LNCAP (cell line): ENCODE data around the gene ACVR1C.

Experiments used
- TF ChIP-seq, protein P1 (sequence below): fragments of 450-650 bp; IDR thresholded peaks from 2 replicates; pipeline ENCODE4 v1.5.1; 2017; ENCODE audit warnings: mild to moderate bottlenecking

The ACVR1C gene

DNA sequence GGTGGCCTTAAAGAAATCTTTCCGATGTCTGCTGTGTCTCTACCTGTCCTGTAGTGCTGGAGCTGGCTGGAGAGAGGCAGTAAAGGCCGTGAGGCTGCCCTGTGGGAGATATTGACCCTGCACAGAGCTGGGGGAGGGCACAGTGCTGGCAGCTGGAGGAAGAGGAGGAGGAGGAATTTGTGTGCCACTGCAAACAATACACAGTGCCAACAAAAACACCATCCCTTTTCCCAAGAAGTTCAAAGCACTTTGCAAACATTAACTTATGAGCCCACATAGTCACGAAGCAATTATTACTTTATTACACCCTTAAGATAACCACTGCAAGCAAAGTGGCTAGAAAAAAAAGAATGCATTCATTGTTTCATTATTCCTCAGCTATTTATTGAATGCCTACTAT lies 139.8 kb downstream of the ACVR1C start:
- TF ChIP-seq, protein P1, sequence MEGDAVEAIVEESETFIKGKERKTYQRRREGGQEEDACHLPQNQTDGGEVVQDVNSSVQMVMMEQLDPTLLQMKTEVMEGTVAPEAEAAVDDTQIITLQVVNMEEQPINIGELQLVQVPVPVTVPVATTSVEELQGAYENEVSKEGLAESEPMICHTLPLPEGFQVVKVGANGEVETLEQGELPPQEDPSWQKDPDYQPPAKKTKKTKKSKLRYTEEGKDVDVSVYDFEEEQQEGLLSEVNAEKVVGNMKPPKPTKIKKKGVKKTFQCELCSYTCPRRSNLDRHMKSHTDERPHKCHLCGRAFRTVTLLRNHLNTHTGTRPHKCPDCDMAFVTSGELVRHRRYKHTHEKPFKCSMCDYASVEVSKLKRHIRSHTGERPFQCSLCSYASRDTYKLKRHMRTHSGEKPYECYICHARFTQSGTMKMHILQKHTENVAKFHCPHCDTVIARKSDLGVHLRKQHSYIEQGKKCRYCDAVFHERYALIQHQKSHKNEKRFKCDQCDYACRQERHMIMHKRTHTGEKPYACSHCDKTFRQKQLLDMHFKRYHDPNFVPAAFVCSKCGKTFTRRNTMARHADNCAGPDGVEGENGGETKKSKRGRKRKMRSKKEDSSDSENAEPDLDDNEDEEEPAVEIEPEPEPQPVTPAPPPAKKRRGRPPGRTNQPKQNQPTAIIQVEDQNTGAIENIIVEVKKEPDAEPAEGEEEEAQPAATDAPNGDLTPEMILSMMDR, result no peak

DNA sequence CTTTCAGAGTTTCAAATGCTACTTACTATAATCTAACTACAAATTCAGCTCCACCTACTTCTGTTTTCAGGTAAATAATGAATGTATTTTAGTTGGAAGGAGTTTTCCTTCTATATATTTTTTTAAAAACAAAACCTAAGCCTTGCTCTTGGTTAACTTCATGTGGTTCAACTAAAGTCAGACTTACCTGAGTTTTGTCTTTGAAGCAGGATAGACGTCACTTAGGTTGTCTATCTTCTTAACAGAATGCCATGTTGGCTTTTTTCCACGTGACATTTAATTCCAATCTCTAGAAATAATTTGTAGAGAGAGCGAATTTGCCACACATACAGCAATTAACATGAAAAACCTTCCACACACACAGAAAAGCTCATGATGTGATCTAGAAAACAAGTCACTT lies 140.9 kb downstream of the ACVR1C start:
- TF ChIP-seq, protein P1, result no peak

DNA sequence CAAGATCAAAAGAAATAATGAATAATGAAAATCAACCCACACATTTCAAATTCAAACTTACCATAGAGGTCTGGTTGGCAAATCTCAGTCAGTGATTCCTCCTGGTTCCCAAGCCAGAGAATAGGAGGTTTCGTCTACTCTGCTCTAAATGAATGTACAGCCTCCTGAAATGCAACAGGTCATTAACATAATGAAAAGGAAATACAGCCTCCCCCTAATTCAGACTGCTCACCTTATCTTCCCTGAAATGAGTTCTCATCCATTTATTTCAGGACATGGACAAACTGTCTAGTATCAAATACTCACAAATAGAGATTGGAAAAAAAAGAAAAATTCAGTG lies 141.4 kb downstream of the ACVR1C start:
- TF ChIP-seq, protein P1, result no peak

DNA sequence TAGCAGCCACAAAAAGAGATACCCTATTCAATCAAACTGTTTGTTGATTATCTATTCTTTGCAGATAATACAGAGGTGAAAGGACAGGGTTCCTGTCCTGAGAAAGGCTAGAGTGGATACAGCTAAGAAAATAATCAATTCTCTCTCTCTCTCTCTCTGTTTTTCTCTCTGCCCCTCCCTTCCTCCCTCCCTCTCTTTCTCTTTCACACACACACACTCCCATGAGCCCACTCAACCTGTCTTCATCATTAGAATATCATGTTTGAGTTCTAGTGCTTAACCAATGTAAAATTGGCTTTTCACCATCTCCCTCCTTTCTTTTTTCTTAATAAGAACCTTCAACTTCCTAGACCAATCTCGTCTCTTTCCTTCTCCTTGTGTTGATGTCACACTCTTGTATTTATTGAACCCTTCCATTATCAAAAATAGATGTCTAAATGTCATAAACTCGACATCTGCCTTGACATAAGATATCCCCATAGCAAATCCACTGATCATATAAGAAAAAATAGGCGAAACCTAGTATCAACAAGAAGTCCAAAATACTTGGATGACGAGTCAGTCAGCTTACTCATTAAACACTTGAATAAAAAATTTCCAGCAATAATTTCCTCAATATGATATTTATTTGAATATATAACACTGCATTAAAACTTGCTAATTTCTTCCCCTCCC lies 141.9 kb downstream of the ACVR1C start:
- TF ChIP-seq, protein P1, result no peak

DNA sequence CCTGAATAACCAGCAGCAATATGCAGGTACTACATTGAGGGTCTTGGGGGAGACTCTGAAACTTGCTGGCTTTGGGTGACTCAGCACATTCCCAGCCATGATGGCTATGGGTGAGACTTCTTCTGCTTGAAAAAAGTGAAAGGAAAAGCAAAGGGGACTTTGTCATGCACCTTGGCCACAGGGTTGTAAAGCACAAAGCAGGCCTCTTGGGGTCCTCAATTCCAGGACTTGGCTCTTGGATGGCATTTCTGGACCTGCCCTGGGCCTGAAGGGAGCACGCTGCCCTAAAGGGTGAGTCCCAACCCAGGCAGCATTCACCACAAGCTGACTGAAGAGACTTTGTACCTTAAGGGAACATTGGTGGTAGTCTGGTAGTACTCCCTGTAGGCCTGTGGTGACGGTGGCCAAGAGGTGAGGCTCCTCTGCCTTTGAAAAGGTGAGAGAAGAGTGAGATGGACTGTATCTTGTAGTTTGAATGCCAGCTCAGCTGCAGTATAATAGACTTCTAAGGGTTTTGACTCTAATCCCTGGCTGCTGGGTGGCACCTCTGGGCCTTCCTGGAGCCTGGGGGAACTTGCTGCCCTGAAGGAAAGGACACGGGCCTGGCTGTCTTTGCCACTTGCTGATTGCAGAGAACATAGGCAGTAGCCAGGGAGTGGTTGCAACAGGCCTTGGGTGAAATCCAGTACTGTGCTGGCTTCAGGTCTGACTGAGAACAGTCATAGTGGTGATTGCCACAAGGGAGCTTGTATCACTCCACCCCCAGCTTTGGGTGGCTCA lies 148.3 kb downstream of the ACVR1C start:
- TF ChIP-seq, protein P1, result no peak

DNA sequence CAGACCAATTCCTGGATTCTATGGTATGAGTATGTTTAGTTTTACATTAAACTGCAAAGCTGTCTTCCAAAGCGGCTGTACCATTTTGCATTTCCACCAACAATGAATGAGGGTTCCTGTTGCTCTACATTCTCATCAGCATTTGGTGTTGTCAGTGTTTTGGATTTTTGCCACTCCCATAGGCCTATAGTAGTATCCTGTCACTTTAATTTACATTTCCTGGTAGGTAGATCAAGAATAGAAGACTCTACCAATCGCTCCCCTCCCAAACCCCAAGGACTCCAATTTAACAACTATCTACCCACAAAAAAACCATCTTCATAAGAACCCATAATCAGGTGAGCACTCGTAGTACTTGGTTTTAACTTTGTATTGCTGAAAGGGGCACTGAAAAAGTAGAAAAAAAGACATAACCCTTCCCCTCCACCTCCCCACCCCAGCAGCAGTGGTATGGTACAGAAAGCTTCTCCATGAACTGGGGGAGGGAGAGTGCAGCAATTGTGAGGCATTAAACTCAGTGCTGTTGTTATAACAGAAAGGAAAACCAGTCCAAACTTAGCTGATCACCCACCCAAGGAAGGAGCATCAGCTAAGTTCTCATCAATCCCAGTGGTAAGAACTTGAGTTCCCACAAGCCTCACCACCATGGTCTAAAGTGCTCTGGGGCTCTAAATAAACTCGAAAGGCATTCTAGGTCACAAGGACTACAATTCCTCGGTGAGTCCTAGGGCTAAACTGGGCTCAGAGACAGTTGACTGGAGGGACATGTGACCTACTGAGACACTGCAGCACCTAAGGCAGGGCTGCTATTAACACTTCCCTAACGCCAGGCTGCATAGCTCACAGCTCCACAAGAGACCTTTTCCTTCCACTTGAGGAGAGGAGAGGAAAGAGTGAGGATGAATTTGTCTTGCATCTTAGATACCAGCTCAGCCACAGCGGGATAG lies 149.3 kb downstream of the ACVR1C start:
- TF ChIP-seq, protein P1, result no peak

DNA sequence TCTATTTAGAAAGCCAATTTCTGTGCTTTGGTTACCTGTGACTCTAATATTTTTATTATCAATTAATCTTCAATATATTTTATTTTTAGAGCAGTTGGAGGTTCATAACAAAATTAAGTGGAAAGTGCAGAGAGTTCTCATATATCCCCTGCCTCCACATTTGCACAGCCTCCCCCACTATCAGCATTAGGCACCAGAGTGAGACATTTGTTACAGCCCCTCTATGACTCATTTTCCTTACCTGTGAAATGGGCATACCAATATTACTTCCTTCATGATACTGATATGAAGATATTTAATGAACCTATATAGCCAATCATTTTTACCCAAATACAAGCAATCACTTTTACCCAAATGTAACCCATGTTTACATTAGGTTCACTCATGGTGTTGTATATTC lies 150.7 kb downstream of the ACVR1C start:
- TF ChIP-seq, protein P1, result no peak
